ENCODE results near the gene SPATA13. TPM values are rescaled to one million over a fixed set of nuclear protein-coding genes. Genes with fewer than 3 reads are reported as not detected.

SPATA13 gene
- total and polyA plus RNA-seq, 4 experiments from 2014 or later, result 43.2 to 110 (median 93.4) TPM

- H3K36me3 Mint-ChIP-seq, result peaks cover 0 to 1% of the 10 kb centered on the region in 2 donors
- no peak for DNase-seq
- CTCF ChIA-PET (ENCODE audit: partially characterized antibody), result interaction anchor here (1.2 kb wide), 1 partner anchor 20 kb away, joined by 5 read pairs; the partner anchor contains the start of gene SPATA13
- H3K9me3 Mint-ChIP-seq, result peaks cover 0 to 7% (median 4%) of the 10 kb centered on the region in 8 donors
- no peaks in the 10 kb centered on the region for H3K27me3 Mint-ChIP-seq
- intact Hi-C loops (cut with micrococcal nuclease), result no loop called here
- peaks cover 2 to 9% (median 4%) of the 10 kb centered on the region in 4 donors for H3K4me1 Mint-ChIP-seq
- H3K27me3 ChIP-seq (ENCODE audit: insufficient read depth, low read length), result no peaks in the 10 kb centered on the region
- POLR2A ChIA-PET (ENCODE audit: partially characterized antibody), result no interaction called here
- H3K4me3 Mint-ChIP-seq, result no peak overlapping the region
- no peaks in the 10 kb centered on the region for H3K9me3 ChIP-seq (ENCODE audit: control insufficient read depth in 1 of 2, low read length in 2 of 2)
- no peaks in the 10 kb centered on the region for H3K4me1 ChIP-seq (ENCODE audit: insufficient read depth, low read length)
- H3K27ac Mint-ChIP-seq, result no peak overlapping the region
- H3K27ac ChIP-seq (ENCODE audit: low read depth, low read length), result no peak overlapping the region
- H3K36me3 ChIP-seq (ENCODE audit: insufficient read depth, low read length), result no peaks in the 10 kb centered on the region
- H3K4me3 ChIP-seq (ENCODE audit: low read length in 2 of 2), result no peak overlapping the region
Measured at GRCh38 chr13:24180750-24181377, 20.3 kb downstream of the SPATA13 start.

- intact Hi-C loops (cut with micrococcal nuclease), result no loop called here
- Mint-ChIP-seq H3K4me1 (peaks cover 2 to 9% (median 5%) of the 10 kb centered on the region in 4 donors), H3K27me3 (no peaks in the 10 kb centered on the region), H3K9me3 (peaks cover 0 to 7% (median 4%) of the 10 kb centered on the region in 8 donors), H3K27ac (peak overlapping the region in 3 of 7 donors; percentile 16 to 85 (median 83)), H3K36me3 (peaks cover 0 to 1% of the 10 kb centered on the region in 2 donors), H3K4me3 (peak overlapping the region in 1 of 8 donors; percentile 54)
- ChIA-PET CTCF (ENCODE audit: partially characterized antibody) (interaction anchor here (0.7 kb wide), 1 partner anchor 44 kb away, joined by 3 read pairs; no protein-coding TSS in a partner anchor), POLR2A (ENCODE audit: partially characterized antibody) (no interaction called here)
- Histone ChIP-seq H3K27ac (ENCODE audit: low read depth, low read length) (no peak overlapping the region), H3K4me1 (ENCODE audit: insufficient read depth, low read length) (no peaks in the 10 kb centered on the region), H3K36me3 (ENCODE audit: insufficient read depth, low read length) (no peaks in the 10 kb centered on the region), H3K9me3 (ENCODE audit: control insufficient read depth in 1 of 2, low read length in 2 of 2) (no peaks in the 10 kb centered on the region), H3K4me3 (ENCODE audit: low read length in 2 of 2) (no peak overlapping the region), H3K27me3 (ENCODE audit: insufficient read depth, low read length) (no peaks in the 10 kb centered on the region)
- DNase-seq, result no peak
Measured at GRCh38 chr13:24181991-24182702, 21.6 kb downstream of the SPATA13 start.

GRCh38 chr13:24182703-24183081, 22.2 kb downstream of the SPATA13 start:
- H3K9me3 ChIP-seq (ENCODE audit: control insufficient read depth in 1 of 2, low read length in 2 of 2), result no peaks in the 10 kb centered on the region
- no peaks in the 10 kb centered on the region for H3K36me3 ChIP-seq (ENCODE audit: insufficient read depth, low read length)
- H3K27ac ChIP-seq (ENCODE audit: low read depth, low read length), result no peak overlapping the region
- H3K27me3 ChIP-seq (ENCODE audit: insufficient read depth, low read length), result no peaks in the 10 kb centered on the region
- H3K36me3 Mint-ChIP-seq, result peaks cover 0 to 1% of the 10 kb centered on the region in 2 donors
- POLR2A ChIA-PET (ENCODE audit: partially characterized antibody), result no interaction called here
- no peaks in the 10 kb centered on the region for H3K27me3 Mint-ChIP-seq
- H3K4me3 ChIP-seq (ENCODE audit: low read length in 2 of 2), result no peak overlapping the region
- peaks cover 0 to 7% (median 4%) of the 10 kb centered on the region in 8 donors for H3K9me3 Mint-ChIP-seq
- intact Hi-C loops (cut with micrococcal nuclease), result no loop called here
- H3K4me1 ChIP-seq (ENCODE audit: insufficient read depth, low read length), result no peaks in the 10 kb centered on the region
- H3K4me3 Mint-ChIP-seq, result no peak overlapping the region
- no peak for DNase-seq
- H3K4me1 Mint-ChIP-seq, result peaks cover 2 to 12% (median 6%) of the 10 kb centered on the region in 4 donors
- CTCF ChIA-PET (ENCODE audit: partially characterized antibody), result no interaction called here
- peak overlapping the region in 1 of 7 donors; percentile 22 for H3K27ac Mint-ChIP-seq

- Mint-ChIP-seq H3K9me3 (peaks cover 0 to 7% (median 4%) of the 10 kb centered on the region in 8 donors), H3K36me3 (peaks cover 0 to 1% of the 10 kb centered on the region in 2 donors), H3K4me1 (peaks cover 2 to 15% (median 6%) of the 10 kb centered on the region in 4 donors), H3K27me3 (no peaks in the 10 kb centered on the region), H3K4me3 (no peak overlapping the region), H3K27ac (peak overlapping the region in 1 of 7 donors; percentile 8)
- ChIA-PET POLR2A (ENCODE audit: partially characterized antibody) (no interaction called here), CTCF (ENCODE audit: partially characterized antibody) (interaction anchor here (1.0 kb wide), 1 partner anchor 45 kb away, joined by 3 read pairs; no protein-coding TSS in a partner anchor)
- Histone ChIP-seq H3K27me3 (ENCODE audit: insufficient read depth, low read length) (no peaks in the 10 kb centered on the region), H3K4me1 (ENCODE audit: insufficient read depth, low read length) (no peaks in the 10 kb centered on the region), H3K27ac (ENCODE audit: low read depth, low read length) (no peak overlapping the region), H3K4me3 (ENCODE audit: low read length in 2 of 2) (no peak overlapping the region), H3K36me3 (ENCODE audit: insufficient read depth, low read length) (no peaks in the 10 kb centered on the region), H3K9me3 (ENCODE audit: control insufficient read depth in 1 of 2, low read length in 2 of 2) (no peaks in the 10 kb centered on the region)
- no peak for DNase-seq
- intact Hi-C loops (cut with micrococcal nuclease), result no loop called here
Measured at GRCh38 chr13:24183741-24184182, 23.2 kb downstream of the SPATA13 start.

GRCh38 chr13:24184265-24184841, 23.8 kb downstream of the SPATA13 start:
- Histone ChIP-seq H3K4me3 (ENCODE audit: low read length in 2 of 2) (no peak overlapping the region), H3K27ac (ENCODE audit: low read depth, low read length) (no peak overlapping the region), H3K9me3 (ENCODE audit: control insufficient read depth in 1 of 2, low read length in 2 of 2) (no peaks in the 10 kb centered on the region), H3K4me1 (ENCODE audit: insufficient read depth, low read length) (no peaks in the 10 kb centered on the region), H3K36me3 (ENCODE audit: insufficient read depth, low read length) (no peaks in the 10 kb centered on the region), H3K27me3 (ENCODE audit: insufficient read depth, low read length) (no peaks in the 10 kb centered on the region)
- ChIA-PET CTCF (ENCODE audit: partially characterized antibody) (no interaction called here), POLR2A (ENCODE audit: partially characterized antibody) (no interaction called here)
- DNase-seq, result no peak
- intact Hi-C loops (cut with micrococcal nuclease), result no loop called here
- Mint-ChIP-seq H3K27me3 (no peaks in the 10 kb centered on the region), H3K36me3 (peaks cover 0 to 1% of the 10 kb centered on the region in 2 donors), H3K4me3 (no peak overlapping the region), H3K27ac (no peak overlapping the region), H3K9me3 (peaks cover 0 to 7% (median 4%) of the 10 kb centered on the region in 8 donors), H3K4me1 (peaks cover 2 to 15% (median 6%) of the 10 kb centered on the region in 4 donors)

GRCh38 chr13:24184882-24185281, 24.4 kb downstream of the SPATA13 start:
- H3K4me3 ChIP-seq (ENCODE audit: low read length in 2 of 2), result no peak overlapping the region
- H3K27ac Mint-ChIP-seq, result no peak overlapping the region
- ChIA-PET POLR2A (ENCODE audit: partially characterized antibody) (no interaction called here), CTCF (ENCODE audit: partially characterized antibody) (no interaction called here)
- intact Hi-C loops (cut with micrococcal nuclease), result no loop called here
- no peaks in the 10 kb centered on the region for H3K27me3 Mint-ChIP-seq
- peaks cover 0 to 7% (median 4%) of the 10 kb centered on the region in 8 donors for H3K9me3 Mint-ChIP-seq
- H3K36me3 Mint-ChIP-seq, result peaks cover 0 to 1% of the 10 kb centered on the region in 2 donors
- H3K27ac ChIP-seq (ENCODE audit: low read depth, low read length), result no peak overlapping the region
- H3K9me3 ChIP-seq (ENCODE audit: control insufficient read depth in 1 of 2, low read length in 2 of 2), result no peaks in the 10 kb centered on the region
- peaks cover 2 to 15% (median 6%) of the 10 kb centered on the region in 4 donors for H3K4me1 Mint-ChIP-seq
- H3K36me3 ChIP-seq (ENCODE audit: insufficient read depth, low read length), result no peaks in the 10 kb centered on the region
- no peaks in the 10 kb centered on the region for H3K27me3 ChIP-seq (ENCODE audit: insufficient read depth, low read length)
- no peaks in the 10 kb centered on the region for H3K4me1 ChIP-seq (ENCODE audit: insufficient read depth, low read length)
- no peak overlapping the region for H3K4me3 Mint-ChIP-seq
- no peak for DNase-seq

- Histone ChIP-seq H3K9me3 (ENCODE audit: control insufficient read depth in 1 of 2, low read length in 2 of 2) (no peaks in the 10 kb centered on the region), H3K4me1 (ENCODE audit: insufficient read depth, low read length) (no peaks in the 10 kb centered on the region), H3K4me3 (ENCODE audit: low read length in 2 of 2) (no peak overlapping the region), H3K27ac (ENCODE audit: low read depth, low read length) (no peak overlapping the region), H3K36me3 (ENCODE audit: insufficient read depth, low read length) (no peaks in the 10 kb centered on the region), H3K27me3 (ENCODE audit: insufficient read depth, low read length) (no peaks in the 10 kb centered on the region)
- Mint-ChIP-seq H3K4me1 (peaks cover 2 to 15% (median 6%) of the 10 kb centered on the region in 4 donors), H3K27ac (no peak overlapping the region), H3K9me3 (peaks cover 0 to 7% (median 4%) of the 10 kb centered on the region in 8 donors), H3K4me3 (no peak overlapping the region), H3K27me3 (no peaks in the 10 kb centered on the region), H3K36me3 (peaks cover 0 to 1% of the 10 kb centered on the region in 2 donors)
- intact Hi-C loops (cut with micrococcal nuclease), result no loop called here
- DNase-seq, result no peak
- POLR2A ChIA-PET (ENCODE audit: partially characterized antibody), result no interaction called here
- CTCF ChIA-PET (ENCODE audit: partially characterized antibody), result no interaction called here
Measured at GRCh38 chr13:24185591-24186232, 25.2 kb downstream of the SPATA13 start.

Data from CD4-positive, alpha-beta memory T cell (primary cell).